GM19099 (cell line): ENCODE measurements around the gene WNT2B.

ENCODE experiments used
- POLR2A ChIP-seq: IDR thresholded peaks from 3 replicates; pipeline ENCODE4 v1.6.1; 2011; ENCODE audit warnings: low read depth; ENCODE audit not compliant: insufficient read length; ENCODE audit errors: extremely low read depth

The WNT2B gene

GRCh38 chr1:112533029-112533428 is 24.3 kb downstream of the WNT2B start:
- TF ChIP-seq POLR2A: no peak

GRCh38 chr1:112536561-112536960 is 27.8 kb downstream of the WNT2B start:
- TF ChIP-seq POLR2A: no peak

GRCh38 chr1:112537456-112537855 is 28.7 kb downstream of the WNT2B start:
- TF ChIP-seq POLR2A: no peak

- TF ChIP-seq POLR2A: no peak
Measured at GRCh38 chr1:112538883-112539282, 30.1 kb downstream of the WNT2B start.

GRCh38 chr1:112540226-112540794 is 31.5 kb downstream of the WNT2B start:
- TF ChIP-seq POLR2A: no peak

- TF ChIP-seq POLR2A: no peak
Measured at GRCh38 chr1:112541299-112541698, 32.5 kb downstream of the WNT2B start.

- TF ChIP-seq POLR2A: no peak
Measured at GRCh38 chr1:112542206-112542973, 33.6 kb downstream of the WNT2B start.

GRCh38 chr1:112544011-112544688 is 35.4 kb downstream of the WNT2B start:
- TF ChIP-seq POLR2A: no peak

- no peak for TF ChIP-seq POLR2A
Measured at GRCh38 chr1:112544751-112545150, 36.0 kb downstream of the WNT2B start.

- TF ChIP-seq POLR2A: no peak
Measured at GRCh38 chr1:112546076-112546475, 37.3 kb downstream of the WNT2B start.

- no peak for TF ChIP-seq POLR2A
Measured at GRCh38 chr1:112548547-112548946, 39.8 kb downstream of the WNT2B start.

- no peak for TF ChIP-seq POLR2A
Measured at GRCh38 chr1:112549590-112549989, 40.8 kb downstream of the WNT2B start.

- TF ChIP-seq POLR2A: no peak
Measured at GRCh38 chr1:112554411-112554810, 45.6 kb downstream of the WNT2B start.

GRCh38 chr1:112557385-112557784 is 48.6 kb downstream of the WNT2B start:
- TF ChIP-seq POLR2A: no peak

GRCh38 chr1:112558634-112559033 is 49.9 kb downstream of the WNT2B start:
- TF ChIP-seq POLR2A: no peak

GRCh38 chr1:112563341-112563740 is 54.6 kb downstream of the WNT2B start:
- no peak for TF ChIP-seq POLR2A
